NT2/D1 (cell line): ENCODE measurements around the gene CMKLR1.

Experiments used
- DNase-seq: peaks from one replicate; pipeline ENCODE4 v3.0.0-alpha.2; 2011; ENCODE audit warnings: low read depth, low spot score
- H3K27me3 ChIP-seq: 2 replicates; pipeline ENCODE4 v1.6.0; 2011; ENCODE audit warnings: mild to moderate bottlenecking; ENCODE audit not compliant: insufficient read length, insufficient read depth
- H3K36me3 ChIP-seq: 2 replicates; pipeline ENCODE4 v1.6.1; 2011; ENCODE audit warnings: mild to moderate bottlenecking, low read length, mixed read lengths; ENCODE audit not compliant: insufficient read depth, insufficient read length
- H3K4me1 ChIP-seq: 2 replicates; pipeline ENCODE4 v1.5.1; 2011; ENCODE audit not compliant: insufficient read depth, insufficient read length
- H3K4me3 ChIP-seq: 2 replicates; pipeline ENCODE4 v1.5.1; 2011; ENCODE audit warnings: low read depth; ENCODE audit not compliant: insufficient read length
- H3K9ac ChIP-seq: 2 replicates; pipeline ENCODE4 v1.6.0; 2011; ENCODE audit warnings: low read depth; ENCODE audit not compliant: insufficient read length
- H3K9me3 ChIP-seq: 2 replicates; pipeline ENCODE4 v1.5.1; 2011; ENCODE audit warnings: mild to moderate bottlenecking, low read length; ENCODE audit not compliant: insufficient read depth
- SUZ12 ChIP-seq: IDR thresholded peaks from 2 replicates; pipeline ENCODE4 v1.6.1; 2011; ENCODE audit not compliant: insufficient read length, insufficient read depth; ENCODE audit errors: extremely low read depth
- YY1 ChIP-seq: IDR thresholded peaks from 2 replicates; pipeline ENCODE4 v1.6.1; 2011; ENCODE audit not compliant: insufficient read length, insufficient read depth
- ZNF274 ChIP-seq: IDR thresholded peaks from 2 replicates; pipeline ENCODE4 v1.6.1; 2011; ENCODE audit warnings: mild to moderate bottlenecking, low read depth, low read length

The CMKLR1 gene

DNA sequence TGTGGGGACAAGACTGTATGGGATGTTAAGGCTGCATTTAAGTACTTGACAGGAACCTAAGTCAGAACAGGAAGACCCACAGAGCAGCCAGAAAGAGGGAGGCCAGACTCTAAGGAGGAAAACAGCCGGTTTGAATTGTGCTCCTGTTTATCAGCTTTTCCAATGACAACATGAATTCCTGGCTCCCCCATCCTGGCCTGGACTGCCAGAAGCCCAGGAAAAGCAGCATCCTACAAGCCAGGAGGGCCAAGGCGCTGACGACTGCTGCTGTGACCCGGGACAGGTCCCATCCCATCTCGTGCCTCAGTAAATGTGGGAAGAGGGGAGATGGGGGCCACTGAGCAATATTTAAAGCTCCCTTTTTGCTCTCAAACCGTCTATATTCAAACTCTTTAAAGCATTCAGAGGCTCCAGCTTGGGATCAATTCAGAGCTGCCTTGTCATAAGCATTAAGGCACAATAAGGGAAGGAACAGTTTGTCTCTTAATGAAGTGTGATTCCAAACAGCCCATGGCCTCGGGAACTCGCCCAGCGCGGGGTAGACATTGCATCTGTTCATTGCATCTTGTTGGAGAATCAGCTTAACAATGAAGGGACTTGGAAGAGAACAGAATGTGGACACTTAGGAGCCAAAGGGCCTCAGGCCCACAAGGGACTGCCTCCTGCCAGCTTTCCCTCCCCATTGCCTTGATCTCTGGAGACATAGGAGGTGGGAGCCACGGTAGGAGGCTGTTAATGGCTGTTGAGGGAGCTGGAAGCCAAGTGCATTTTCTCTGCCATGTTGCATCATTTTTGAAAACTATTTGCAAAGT lies 49.6 kb downstream of the CMKLR1 start:
- Histone ChIP-seq H3K27me3 (no peaks in the 10 kb centered on the region), H3K9ac (no peak overlapping the region), H3K36me3 (peaks cover 9% of the 10 kb centered on the region), H3K9me3 (no peaks in the 10 kb centered on the region), H3K4me1 (no peaks in the 10 kb centered on the region), H3K4me3 (no peak overlapping the region)
- TF ChIP-seq SUZ12 (no peak), YY1 (no peak), ZNF274 (no peak)
- DNase-seq: no peak

DNA sequence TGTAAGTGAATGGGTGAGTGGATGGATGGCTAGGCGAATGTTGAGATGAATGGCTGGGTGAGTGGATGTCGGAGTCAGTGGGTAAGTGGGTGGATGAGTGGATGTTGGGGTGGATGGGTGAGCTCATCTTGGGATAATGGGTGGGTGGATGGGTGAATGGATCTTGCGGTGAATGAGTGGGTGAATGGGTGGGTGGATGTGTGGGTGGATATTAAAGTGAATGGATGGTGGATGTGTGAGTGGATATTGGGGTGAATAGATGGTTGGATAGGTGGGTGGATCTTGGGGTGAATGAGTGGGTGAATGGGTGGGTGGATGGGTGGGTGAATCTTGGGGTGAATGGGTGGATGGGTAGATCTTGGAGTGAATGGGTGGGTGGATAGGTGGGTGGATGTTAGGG lies 51.9 kb downstream of the CMKLR1 start:
- H3K36me3 ChIP-seq: peaks cover 5% of the 10 kb centered on the region
- no peaks in the 10 kb centered on the region for H3K9me3 ChIP-seq
- H3K4me1 ChIP-seq: no peaks in the 10 kb centered on the region
- no peak overlapping the region for H3K9ac ChIP-seq
- H3K27me3 ChIP-seq: no peaks in the 10 kb centered on the region
- TF ChIP-seq ZNF274: no peak
- no peak for TF ChIP-seq YY1
- TF ChIP-seq SUZ12: no peak
- no peak overlapping the region for H3K4me3 ChIP-seq
- no peak for DNase-seq

DNA sequence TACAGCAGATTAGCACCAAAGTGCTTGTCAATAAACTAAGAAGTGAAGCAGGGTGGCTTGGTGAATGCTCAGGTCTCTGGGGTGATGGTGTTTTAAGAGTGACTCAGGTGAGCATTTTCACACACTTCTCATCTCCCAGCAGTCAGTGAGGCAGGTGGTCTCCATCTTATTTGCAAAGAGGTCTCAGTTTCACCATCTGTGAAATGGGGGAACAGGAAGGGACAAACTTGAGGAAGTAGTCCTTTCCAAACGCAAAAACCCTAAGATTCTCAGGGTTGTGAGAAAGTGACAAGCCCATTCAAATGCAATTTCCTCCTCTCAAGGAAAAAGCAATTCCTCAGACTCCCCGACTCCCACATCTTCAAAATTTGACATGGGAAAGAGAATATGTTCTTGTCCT lies 54.1 kb downstream of the CMKLR1 start:
- no peak overlapping the region for H3K4me3 ChIP-seq
- H3K27me3 ChIP-seq: no peaks in the 10 kb centered on the region

DNA sequence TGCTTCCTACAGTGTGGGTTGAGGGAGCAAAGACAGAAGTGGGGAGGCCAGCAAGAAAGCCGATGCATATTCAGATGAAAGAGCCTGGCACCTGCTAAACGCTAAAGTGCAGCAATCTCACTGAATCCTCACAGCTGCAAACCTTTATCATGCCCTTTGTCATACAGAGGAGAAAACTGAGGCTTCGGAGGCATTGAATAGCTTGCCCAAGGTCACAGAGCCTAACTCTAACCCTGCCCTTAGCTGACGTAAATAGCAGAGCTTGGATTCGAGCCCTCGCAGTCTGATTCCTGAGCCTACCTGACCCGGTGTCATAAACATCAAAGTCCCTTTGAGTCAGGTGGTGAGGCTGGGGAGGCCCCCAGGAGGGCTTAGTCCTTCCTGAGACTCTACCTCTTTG lies 54.9 kb downstream of the CMKLR1 start:
- Histone ChIP-seq H3K4me3 (no peak overlapping the region), H3K27me3 (no peaks in the 10 kb centered on the region), H3K4me1 (no peaks in the 10 kb centered on the region), H3K9ac (no peak overlapping the region), H3K9me3 (no peaks in the 10 kb centered on the region), H3K36me3 (no peaks in the 10 kb centered on the region)
- TF ChIP-seq ZNF274 (no peak), SUZ12 (no peak)
- no peak for DNase-seq

More for the DNA sequence above, 54.1 kb downstream of the CMKLR1 start:
- no peak for DNase-seq
- H3K36me3 ChIP-seq: no peaks in the 10 kb centered on the region
- no peaks in the 10 kb centered on the region for H3K4me1 ChIP-seq
- TF ChIP-seq SUZ12 (no peak), ZNF274 (no peak), YY1 (no peak)
- no peaks in the 10 kb centered on the region for H3K9me3 ChIP-seq
- no peak overlapping the region for H3K9ac ChIP-seq

DNA sequence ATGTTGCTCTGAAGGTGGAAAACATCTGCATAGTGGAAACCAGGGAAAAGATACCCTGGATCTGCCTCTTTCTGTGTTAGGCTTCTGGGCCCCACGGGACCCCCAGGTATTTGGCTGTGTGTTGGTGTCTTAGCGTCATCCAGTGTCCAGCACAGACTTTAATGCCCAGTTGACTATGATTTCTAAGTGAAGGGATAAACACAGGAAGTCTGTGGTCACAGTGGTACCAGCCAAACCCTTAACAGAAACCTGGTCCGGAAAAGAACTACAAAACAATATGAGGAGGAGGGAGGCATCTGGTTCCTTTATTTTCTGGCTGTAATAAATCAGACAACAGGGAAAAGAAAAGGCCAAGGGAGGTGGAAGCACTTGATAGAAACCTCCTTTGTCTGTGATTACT lies 56.4 kb downstream of the CMKLR1 start:
- Histone ChIP-seq H3K4me1 (no peaks in the 10 kb centered on the region), H3K27me3 (no peaks in the 10 kb centered on the region), H3K4me3 (no peak overlapping the region), H3K36me3 (no peaks in the 10 kb centered on the region), H3K9me3 (no peaks in the 10 kb centered on the region), H3K9ac (no peak overlapping the region)
- no peak for DNase-seq
- TF ChIP-seq ZNF274: no peak
- TF ChIP-seq YY1: no peak
- no peak for TF ChIP-seq SUZ12

DNA sequence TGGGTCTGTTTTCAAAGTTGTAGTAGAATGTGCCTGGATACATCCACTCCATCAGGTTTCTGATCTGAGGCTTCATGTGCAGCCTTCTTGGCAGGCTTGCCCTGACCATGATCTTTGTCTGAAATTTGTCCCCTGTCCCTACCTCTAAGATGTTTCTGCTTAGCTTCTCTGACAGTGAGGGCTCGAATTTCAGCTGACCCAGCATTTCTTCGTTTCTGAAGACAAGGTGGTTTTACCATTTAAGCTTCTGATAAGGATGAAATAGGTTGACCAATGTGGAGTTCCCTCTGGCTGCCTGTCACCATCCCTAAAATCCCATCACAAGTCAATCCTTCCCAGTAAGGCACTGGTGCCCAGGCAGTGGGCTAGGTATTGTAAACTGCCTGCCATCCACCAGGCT lies 57.0 kb downstream of the CMKLR1 start:
- Histone ChIP-seq H3K27me3 (no peaks in the 10 kb centered on the region), H3K4me1 (no peaks in the 10 kb centered on the region), H3K4me3 (no peak overlapping the region), H3K36me3 (no peaks in the 10 kb centered on the region), H3K9ac (no peak overlapping the region), H3K9me3 (no peaks in the 10 kb centered on the region)
- DNase-seq: no peak
- TF ChIP-seq SUZ12 (no peak), YY1 (no peak), ZNF274 (no peak)

DNA sequence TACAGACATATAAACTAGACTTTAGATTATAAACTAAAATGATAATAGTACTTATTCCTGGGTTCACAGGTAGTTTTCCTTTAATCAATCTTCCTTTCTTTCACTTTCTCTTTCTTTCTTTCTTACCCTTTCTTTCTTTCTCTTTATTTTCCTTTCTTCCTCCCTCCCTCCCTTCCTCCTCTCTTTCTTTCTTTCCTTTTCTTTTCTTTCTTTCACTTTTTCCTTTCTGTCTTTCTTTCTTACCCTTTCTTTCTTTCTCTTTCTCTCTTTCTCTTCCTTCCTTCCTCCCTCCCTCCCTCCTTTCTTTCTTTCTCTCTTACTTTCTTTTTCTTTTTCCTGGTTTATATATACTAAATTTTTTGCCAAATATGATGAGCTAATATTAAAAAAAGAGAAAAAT lies 61.5 kb downstream of the CMKLR1 start:
- no peaks in the 10 kb centered on the region for H3K36me3 ChIP-seq
- no peak for DNase-seq
- H3K9ac ChIP-seq: no peak overlapping the region
- H3K4me3 ChIP-seq: no peak overlapping the region
- TF ChIP-seq SUZ12 (no peak), YY1 (no peak), ZNF274 (no peak)
- no peaks in the 10 kb centered on the region for H3K4me1 ChIP-seq
- no peaks in the 10 kb centered on the region for H3K27me3 ChIP-seq
- H3K9me3 ChIP-seq: no peaks in the 10 kb centered on the region; the same call in 1 of the 2 replicates

DNA sequence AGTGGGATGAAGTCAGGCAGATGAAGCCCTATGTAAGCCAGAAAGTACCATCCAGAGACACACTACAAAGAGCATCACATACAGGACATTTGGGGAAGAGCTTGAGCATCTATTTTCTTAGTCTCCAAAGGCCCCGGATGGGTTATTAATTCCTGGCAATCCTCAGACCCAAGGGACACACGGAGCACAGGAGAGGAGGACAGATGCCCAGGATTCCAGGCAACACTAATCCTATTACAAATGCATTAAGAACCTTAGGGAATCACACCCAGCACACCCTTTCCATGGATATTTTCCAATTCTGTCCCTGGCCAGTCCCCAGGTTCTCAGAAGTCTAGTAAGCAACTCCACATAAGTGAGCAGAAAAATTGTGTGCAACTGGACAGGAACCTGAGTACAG lies 65.9 kb downstream of the CMKLR1 start:
- Histone ChIP-seq H3K4me1 (no peaks in the 10 kb centered on the region), H3K9ac (no peak overlapping the region), H3K27me3 (no peaks in the 10 kb centered on the region), H3K9me3 (no peaks in the 10 kb centered on the region; the same call in 1 of the 2 replicates), H3K4me3 (no peak overlapping the region), H3K36me3 (no peaks in the 10 kb centered on the region)
- TF ChIP-seq YY1: no peak
- TF ChIP-seq SUZ12: no peak
- TF ChIP-seq ZNF274: no peak
- DNase-seq: no peak
